ENCODE measurements around the gene EPHB6.

Gene EPHB6

DNA sequence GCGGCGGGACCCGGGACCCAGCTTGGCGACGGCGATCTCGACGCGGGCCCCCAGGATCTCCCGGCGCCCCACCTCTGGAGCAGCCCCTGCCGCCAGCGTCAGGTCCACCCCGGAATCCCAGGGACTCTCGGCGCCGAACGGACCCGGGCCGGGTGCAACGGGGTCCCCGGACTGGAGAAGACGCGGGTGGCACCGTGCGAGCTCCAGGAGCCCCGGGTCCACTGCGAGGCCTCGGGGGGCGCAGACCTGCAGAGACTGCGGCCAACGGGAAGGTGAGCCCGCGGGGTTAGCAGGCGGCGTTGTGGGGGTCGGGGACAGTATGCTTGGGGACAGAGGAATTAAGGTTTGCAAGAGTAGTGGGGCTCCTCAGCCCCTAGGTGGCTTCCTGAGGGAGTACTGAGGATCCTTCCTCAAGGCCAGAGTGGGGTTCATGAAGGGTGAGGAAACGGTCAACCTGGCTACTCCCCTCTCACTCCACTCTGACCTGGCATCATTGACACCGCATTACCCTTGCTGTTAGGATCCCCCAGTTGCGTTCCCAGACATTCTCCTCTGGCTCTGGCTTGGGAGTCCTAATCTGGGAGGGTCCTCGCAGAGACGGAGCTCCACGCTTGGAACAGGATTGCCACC lies 353 bp downstream of the EPHB6 start:
- H3K9ac ChIP-seq (ENCODE audit: low read depth in 1 of 2, low read length in 2 of 2), result peak overlapping the region in 1 of 2 donors; percentile 21
- H3K27ac ChIP-seq (ENCODE audit: low read depth, low read length), result no peak overlapping the region
- peak overlapping the region; percentile 53 to 59 for H3K4me3 ChIP-seq (ENCODE audit: low read depth in 1 of 2, low read length in 2 of 2)
- H3K9me3 ChIP-seq (ENCODE audit: control insufficient read depth in 1 of 2, low read length in 2 of 2), result no peaks in the 10 kb centered on the region
- H3K36me3 ChIP-seq (ENCODE audit: control insufficient read depth in 1 of 2, insufficient read depth in 2 of 2, low read length in 2 of 2), result no peaks in the 10 kb centered on the region
- peaks cover 0 to 4% of the 10 kb centered on the region in 2 donors for H3K27me3 ChIP-seq (ENCODE audit: control insufficient read depth in 1 of 2, insufficient read depth in 2 of 2, low read length in 2 of 2)
- peaks cover 0 to 16% of the 10 kb centered on the region in 2 donors for H3K4me1 ChIP-seq (ENCODE audit: control insufficient read depth in 1 of 2, insufficient read depth in 2 of 2, low read length in 2 of 2)

GRCh38 chr7:142855756-142856564 lies 1.1 kb downstream of the EPHB6 start:
- H3K4me3 ChIP-seq (ENCODE audit: low read depth in 1 of 2, low read length in 2 of 2), result peak overlapping the region in 1 of 2 donors; percentile 59
- H3K36me3 ChIP-seq (ENCODE audit: control insufficient read depth in 1 of 2, insufficient read depth in 2 of 2, low read length in 2 of 2), result no peaks in the 10 kb centered on the region
- no peak overlapping the region for H3K27ac ChIP-seq (ENCODE audit: low read depth, low read length)
- peaks cover 0 to 16% of the 10 kb centered on the region in 2 donors for H3K4me1 ChIP-seq (ENCODE audit: control insufficient read depth in 1 of 2, insufficient read depth in 2 of 2, low read length in 2 of 2)
- H3K9ac ChIP-seq (ENCODE audit: low read depth in 1 of 2, low read length in 2 of 2), result peak overlapping the region in 1 of 2 donors; percentile 21
- H3K9me3 ChIP-seq (ENCODE audit: control insufficient read depth in 1 of 2, low read length in 2 of 2), result no peaks in the 10 kb centered on the region
- H3K27me3 ChIP-seq (ENCODE audit: control insufficient read depth in 1 of 2, insufficient read depth in 2 of 2, low read length in 2 of 2), result peaks cover 0 to 4% of the 10 kb centered on the region in 2 donors

GRCh38 chr7:142856565-142857245 lies 1.8 kb downstream of the EPHB6 start:
- peaks cover 0 to under 1% of the 10 kb centered on the region in 2 donors for H3K27me3 ChIP-seq (ENCODE audit: control insufficient read depth in 1 of 2, insufficient read depth in 2 of 2, low read length in 2 of 2)
- H3K4me3 ChIP-seq (ENCODE audit: low read depth in 1 of 2, low read length in 2 of 2), result no peak overlapping the region
- no peak overlapping the region for H3K27ac ChIP-seq (ENCODE audit: low read depth, low read length)
- H3K4me1 ChIP-seq (ENCODE audit: control insufficient read depth in 1 of 2, insufficient read depth in 2 of 2, low read length in 2 of 2), result peaks cover 0 to 16% of the 10 kb centered on the region in 2 donors
- no peaks in the 10 kb centered on the region for H3K36me3 ChIP-seq (ENCODE audit: control insufficient read depth in 1 of 2, insufficient read depth in 2 of 2, low read length in 2 of 2)
- H3K9me3 ChIP-seq (ENCODE audit: control insufficient read depth in 1 of 2, low read length in 2 of 2), result no peaks in the 10 kb centered on the region
- H3K9ac ChIP-seq (ENCODE audit: low read depth in 1 of 2, low read length in 2 of 2), result no peak overlapping the region

DNA sequence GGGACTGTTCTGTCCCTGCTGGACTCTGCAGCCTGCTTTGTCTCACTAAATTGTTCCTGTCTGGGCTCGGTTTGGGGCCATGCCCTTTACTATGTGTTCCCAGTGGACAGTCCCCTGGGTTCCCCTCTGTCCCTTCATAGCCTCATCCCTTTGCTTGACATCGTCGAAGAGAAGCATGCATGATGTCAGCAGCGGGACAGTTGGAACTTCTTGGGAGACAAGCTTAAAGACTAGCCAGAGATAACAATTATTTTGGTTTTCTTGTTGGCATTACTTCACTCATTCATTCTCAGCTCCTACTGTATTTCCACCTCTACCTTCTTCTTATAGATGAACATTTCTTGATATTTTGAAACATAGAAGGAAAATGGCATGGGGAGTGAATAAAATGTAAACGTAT lies 2.7 kb downstream of the EPHB6 start:
- Histone ChIP-seq H3K4me3 (ENCODE audit: low read depth in 1 of 2, low read length in 2 of 2) (no peak overlapping the region), H3K36me3 (ENCODE audit: control insufficient read depth in 1 of 2, insufficient read depth in 2 of 2, low read length in 2 of 2) (no peaks in the 10 kb centered on the region), H3K27me3 (ENCODE audit: control insufficient read depth in 1 of 2, insufficient read depth in 2 of 2, low read length in 2 of 2) (no peaks in the 10 kb centered on the region), H3K27ac (ENCODE audit: low read depth, low read length) (no peak overlapping the region), H3K4me1 (ENCODE audit: control insufficient read depth in 1 of 2, insufficient read depth in 2 of 2, low read length in 2 of 2) (peaks cover 0 to 16% of the 10 kb centered on the region in 2 donors), H3K9ac (ENCODE audit: low read depth in 1 of 2, low read length in 2 of 2) (no peak overlapping the region), H3K9me3 (ENCODE audit: control insufficient read depth in 1 of 2, low read length in 2 of 2) (no peaks in the 10 kb centered on the region)

- H3K9me3 ChIP-seq (ENCODE audit: control insufficient read depth in 1 of 2, low read length in 2 of 2), result no peaks in the 10 kb centered on the region
- no peaks in the 10 kb centered on the region for H3K27me3 ChIP-seq (ENCODE audit: control insufficient read depth in 1 of 2, insufficient read depth in 2 of 2, low read length in 2 of 2)
- no peaks in the 10 kb centered on the region for H3K36me3 ChIP-seq (ENCODE audit: control insufficient read depth in 1 of 2, insufficient read depth in 2 of 2, low read length in 2 of 2)
- peaks cover 0 to 9% of the 10 kb centered on the region in 2 donors for H3K4me1 ChIP-seq (ENCODE audit: control insufficient read depth in 1 of 2, insufficient read depth in 2 of 2, low read length in 2 of 2)
- no peak overlapping the region for H3K9ac ChIP-seq (ENCODE audit: low read depth in 1 of 2, low read length in 2 of 2)
- H3K4me3 ChIP-seq (ENCODE audit: low read depth in 1 of 2, low read length in 2 of 2), result no peak overlapping the region
- H3K27ac ChIP-seq (ENCODE audit: low read depth, low read length), result no peak overlapping the region
Measured at GRCh38 chr7:142859411-142859810, 4.5 kb downstream of the EPHB6 start.

DNA sequence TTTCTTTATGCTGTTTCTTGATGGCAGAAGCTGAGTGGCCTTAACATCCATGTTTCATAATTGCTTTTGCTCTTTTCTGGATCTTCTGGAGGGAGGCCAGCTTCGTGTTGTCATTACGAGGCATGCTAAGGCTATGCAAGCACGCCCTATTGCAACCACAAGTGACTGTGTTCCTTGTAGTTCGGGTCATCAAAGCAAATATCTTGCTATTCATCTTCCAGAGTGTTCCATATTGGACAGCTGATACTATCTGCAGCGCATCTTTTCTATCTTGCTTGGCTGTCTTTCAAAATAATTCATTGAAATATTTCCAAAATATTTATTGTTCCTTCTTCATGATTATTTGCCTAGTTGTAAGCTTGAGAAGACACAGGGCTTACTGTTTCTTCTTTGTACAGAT lies 5.0 kb downstream of the EPHB6 start:
- Histone ChIP-seq H3K27ac (ENCODE audit: low read depth, low read length) (no peak overlapping the region), H3K9me3 (ENCODE audit: control insufficient read depth in 1 of 2, low read length in 2 of 2) (no peaks in the 10 kb centered on the region), H3K27me3 (ENCODE audit: control insufficient read depth in 1 of 2, insufficient read depth in 2 of 2, low read length in 2 of 2) (no peaks in the 10 kb centered on the region), H3K4me1 (ENCODE audit: control insufficient read depth in 1 of 2, insufficient read depth in 2 of 2, low read length in 2 of 2) (peaks cover 0 to 9% of the 10 kb centered on the region in 2 donors), H3K9ac (ENCODE audit: low read depth in 1 of 2, low read length in 2 of 2) (no peak overlapping the region), H3K36me3 (ENCODE audit: control insufficient read depth in 1 of 2, insufficient read depth in 2 of 2, low read length in 2 of 2) (no peaks in the 10 kb centered on the region), H3K4me3 (ENCODE audit: low read depth in 1 of 2, low read length in 2 of 2) (no peak overlapping the region)

- no peaks in the 10 kb centered on the region for H3K27me3 ChIP-seq (ENCODE audit: control insufficient read depth in 1 of 2, insufficient read depth in 2 of 2, low read length in 2 of 2)
- H3K27ac ChIP-seq (ENCODE audit: low read depth, low read length), result no peak overlapping the region
- H3K4me3 ChIP-seq (ENCODE audit: low read depth in 1 of 2, low read length in 2 of 2), result no peak overlapping the region
- no peaks in the 10 kb centered on the region for H3K36me3 ChIP-seq (ENCODE audit: control insufficient read depth in 1 of 2, insufficient read depth in 2 of 2, low read length in 2 of 2)
- H3K9me3 ChIP-seq (ENCODE audit: control insufficient read depth in 1 of 2, low read length in 2 of 2), result no peaks in the 10 kb centered on the region
- no peaks in the 10 kb centered on the region for H3K4me1 ChIP-seq (ENCODE audit: control insufficient read depth in 1 of 2, insufficient read depth in 2 of 2, low read length in 2 of 2)
- no peak overlapping the region for H3K9ac ChIP-seq (ENCODE audit: low read depth in 1 of 2, low read length in 2 of 2)
Measured at GRCh38 chr7:142860968-142861367, 6.1 kb downstream of the EPHB6 start.

- Histone ChIP-seq H3K27ac (ENCODE audit: low read depth, low read length) (no peak overlapping the region), H3K4me3 (ENCODE audit: low read depth in 1 of 2, low read length in 2 of 2) (no peak overlapping the region), H3K9me3 (ENCODE audit: control insufficient read depth in 1 of 2, low read length in 2 of 2) (no peaks in the 10 kb centered on the region), H3K4me1 (ENCODE audit: control insufficient read depth in 1 of 2, insufficient read depth in 2 of 2, low read length in 2 of 2) (no peaks in the 10 kb centered on the region), H3K9ac (ENCODE audit: low read depth in 1 of 2, low read length in 2 of 2) (no peak overlapping the region), H3K27me3 (ENCODE audit: control insufficient read depth in 1 of 2, insufficient read depth in 2 of 2, low read length in 2 of 2) (no peaks in the 10 kb centered on the region), H3K36me3 (ENCODE audit: control insufficient read depth in 1 of 2, insufficient read depth in 2 of 2, low read length in 2 of 2) (no peaks in the 10 kb centered on the region)
Measured at GRCh38 chr7:142862351-142862750, 7.5 kb downstream of the EPHB6 start.

- no peak overlapping the region for H3K9ac ChIP-seq (ENCODE audit: low read depth in 1 of 2, low read length in 2 of 2)
- no peak overlapping the region for H3K27ac ChIP-seq (ENCODE audit: low read depth, low read length)
- H3K36me3 ChIP-seq (ENCODE audit: control insufficient read depth in 1 of 2, insufficient read depth in 2 of 2, low read length in 2 of 2), result no peaks in the 10 kb centered on the region
- no peak overlapping the region for H3K4me3 ChIP-seq (ENCODE audit: low read depth in 1 of 2, low read length in 2 of 2)
- H3K27me3 ChIP-seq (ENCODE audit: control insufficient read depth in 1 of 2, insufficient read depth in 2 of 2, low read length in 2 of 2), result no peaks in the 10 kb centered on the region
- no peaks in the 10 kb centered on the region for H3K9me3 ChIP-seq (ENCODE audit: control insufficient read depth in 1 of 2, low read length in 2 of 2)
- no peaks in the 10 kb centered on the region for H3K4me1 ChIP-seq (ENCODE audit: control insufficient read depth in 1 of 2, insufficient read depth in 2 of 2, low read length in 2 of 2)
Measured at GRCh38 chr7:142862786-142863400, 8.0 kb downstream of the EPHB6 start.

Measured in duodenal mucosa (tissue), 2 donors.